A549 (cell line): ENCODE measurements around the gene RBFOX1. TPM values are rescaled to one million over a fixed set of nuclear protein-coding genes. Genes with fewer than 3 reads are reported as not detected.

ENCODE experiments used
- ATAC-seq, 2 experiments: fragments of 200-7000 bp in 1 of 2; fragments of >200 bp in 1 of 2; cut with Nextera tagmentation in 1 of 2; cut with Tn5 transposase in 1 of 2; 3 replicates each; pipeline versions ENCODE4 v1.8.0 to v1.9.1; 2018 to 2020; ENCODE audit warnings: mild to moderate bottlenecking in 1 of 2, moderate library complexity in 1 of 2
- CTCF ChIA-PET: fragments of 300-600 bp; sonication (Branson Sonifier 250); formaldehyde crosslinking; extraction: SDS; loops from one replicate; lab custom pipeline; 2021; ENCODE audit warnings: antibody characterized with exemption, inconsistent platforms; lab: Yijun Ruan, JAX
- POLR2A ChIA-PET: fragments of 350-600 bp; formaldehyde crosslinking; extraction: SDS; loops from one replicate; lab custom pipeline; 2021; ENCODE audit warnings: antibody characterized with exemption, inconsistent platforms; lab: Yijun Ruan, JAX
- DNase-seq, 2 experiments: peaks; one replicate each; pipeline versions ENCODE4 v3.0.0 to v3.0.0-alpha.2; 2011 to 2016; ENCODE audit warnings: low read depth in 1 of 2, low spot score in 1 of 2
- FAIRE-seq: peaks from 2 replicates; lab custom pipeline; 2011; peaks lifted over from hg19 to GRCh38; lab: Jason Lieb, UNC
- H3K27ac ChIP-seq, 2 experiments: fragments of >200 bp; sonication (Bioruptor Twin); formaldehyde crosslinking; 3 replicates each; pipeline ENCODE4 v1.5.1; 2016 to 2017
- H3K4me1 ChIP-seq: fragments of >200 bp; sonication (Bioruptor Twin); formaldehyde crosslinking; 3 replicates; pipeline ENCODE4 v1.6.1; 2016
- H3K4me2 ChIP-seq: fragments of >200 bp; sonication (Bioruptor Twin); formaldehyde crosslinking; 3 replicates; pipeline ENCODE4 v1.6.1; 2016
- H3K4me3 ChIP-seq: fragments of >200 bp; sonication (Bioruptor Twin); formaldehyde crosslinking; 3 replicates; pipeline ENCODE4 v1.5.1; 2016
- H3K9me3 ChIP-seq: fragments of >200 bp; sonication (Bioruptor Twin); formaldehyde crosslinking; 3 replicates; pipeline ENCODE4 v1.6.1; 2016
- BHLHE40 ChIP-seq: IDR thresholded peaks from 2 replicates; pipeline ENCODE4 v1.6.1; 2012; ENCODE audit warnings: low read depth, low read length, inconsistent platforms
- CEBPB ChIP-seq, 2 experiments: fragments of >200 bp in 1 of 2; sonication (Bioruptor Twin) in 1 of 2; formaldehyde crosslinking in 1 of 2; IDR thresholded peaks; 2 replicates each; pipeline ENCODE4 v1.6.1; 2012 to 2016
- CHD4 ChIP-seq: fragments of 200-600 bp; sonication (generic); IDR thresholded peaks from 2 replicates; pipeline ENCODE4 v1.6.1; 2016; ENCODE audit warnings: antibody characterized with exemption, mild to moderate bottlenecking, borderline replicate concordance
- FOSB ChIP-seq: fragments of 250-450 bp; sonication (Bioruptor Pico); IDR thresholded peaks from 2 replicates; pipeline ENCODE4 v1.5.0; 2020; ENCODE audit warnings: mild to moderate bottlenecking, moderate library complexity
- FOSL2 ChIP-seq, 2 experiments: fragments of 450-650 bp in 1 of 2; fragments of >200 bp in 1 of 2; sonication (Bioruptor Twin) in 1 of 2; formaldehyde crosslinking; IDR thresholded peaks; 2 replicates each; pipeline versions ENCODE4 v1.5.0 to v1.6.1; 2016 to 2020; ENCODE audit warnings: mild to moderate bottlenecking in 1 of 2, moderate library complexity in 1 of 2
- FOXS1 ChIP-seq: fragments of 250-450 bp; sonication (Bioruptor Pico); IDR thresholded peaks from 2 replicates; pipeline ENCODE4 v1.5.0; 2020; ENCODE audit warnings: mild to moderate bottlenecking, moderate library complexity
- KDM5A ChIP-seq: fragments of 200-600 bp; sonication (generic); IDR thresholded peaks from 2 replicates; pipeline ENCODE4 v1.6.1; 2016; ENCODE audit warnings: antibody characterized with exemption, mild to moderate bottlenecking
- MAFK ChIP-seq: fragments of 450-650 bp; IDR thresholded peaks from 2 replicates; pipeline ENCODE4 v1.6.1; 2014; ENCODE audit not compliant: partially characterized antibody
- MAZ ChIP-seq: fragments of 150-350 bp; IDR thresholded peaks from 2 replicates; pipeline ENCODE4 v1.6.1; 2014; ENCODE audit warnings: antibody characterized with exemption, low read depth, low read length, borderline replicate concordance
- PHF8 ChIP-seq: fragments of 200-600 bp; sonication (generic); IDR thresholded peaks from 2 replicates; pipeline ENCODE4 v1.6.1; 2016; ENCODE audit warnings: low read depth, mild to moderate bottlenecking, antibody characterized with exemption, moderate library complexity, borderline replicate concordance
- TFCP2L1 ChIP-seq: fragments of 250-450 bp; sonication (Bioruptor Pico); IDR thresholded peaks from 2 replicates; pipeline ENCODE4 v1.5.0; 2021; ENCODE audit warnings: mild to moderate bottlenecking
- ZC3H11A ChIP-seq: fragments of 450-650 bp; IDR thresholded peaks from 2 replicates; pipeline ENCODE4 v1.6.1; 2014; ENCODE audit warnings: antibody characterized with exemption, mild to moderate bottlenecking
- ZFP36 ChIP-seq: fragments of 450-650 bp; IDR thresholded peaks from 2 replicates; pipeline ENCODE4 v1.6.1; 2014; ENCODE audit warnings: borderline replicate concordance; ENCODE audit not compliant: partially characterized antibody
- WGBS: methylation state at CpG from one replicate; pipeline ENCODE4 v1.1.6; 2017; ENCODE audit errors: missing lambda C conversion rate; 5-methylcytosine and 5-hydroxymethylcytosine counted together
- polyA plus RNA-seq, 4 experiments: library from polyadenylated mRNA; depleted of rRNA in 3 of 4; stranded (reverse); fragments of >200 nt; fragmentation: RNase III in 1 of 4; extraction: RNeasy Plus Mini Kit Qiagen cat#74134 plus additional on column Dnase treatment in 1 of 4; gene quantifications; 2 replicates in 3 of 4; 3 replicates in 1 of 4; pipeline ENCODE4 v1.2.3, GENCODE V29; 2011 to 2017
- TF ChIP-seq, protein P1 (sequence below): IDR thresholded peaks from 2 replicates; pipeline ENCODE4 v1.6.1; 2012; ENCODE audit warnings: low read depth, borderline replicate concordance
- TF ChIP-seq, protein P2 (sequence below): IDR thresholded peaks from 2 replicates; pipeline ENCODE4 v1.6.1; 2012
- TF ChIP-seq, protein P3 (sequence below): fragments of 200-600 bp; sonication (generic); IDR thresholded peaks from 2 replicates; pipeline ENCODE4 v1.6.1; 2016; ENCODE audit warnings: antibody characterized with exemption, mild to moderate bottlenecking, moderate library complexity
- TF ChIP-seq, protein P4 (sequence below): IDR thresholded peaks from 2 replicates; pipeline ENCODE4 v1.6.1; 2012
- TF ChIP-seq, protein P5 (sequence below): fragments of 450-650 bp; IDR thresholded peaks from 2 replicates; pipeline ENCODE4 v1.6.1; 2014; ENCODE audit warnings: antibody characterized with exemption
- TF ChIP-seq, protein P6 (sequence below): fragments of >200 bp; sonication (Bioruptor Twin); formaldehyde crosslinking; IDR thresholded peaks from 3 replicates; pipeline ENCODE4 v1.5.1; 2016

The RBFOX1 gene
- polyA plus RNA-seq, 2 of the 4 experiments (the other 2 are of a cell fraction) = not detected

DNA sequence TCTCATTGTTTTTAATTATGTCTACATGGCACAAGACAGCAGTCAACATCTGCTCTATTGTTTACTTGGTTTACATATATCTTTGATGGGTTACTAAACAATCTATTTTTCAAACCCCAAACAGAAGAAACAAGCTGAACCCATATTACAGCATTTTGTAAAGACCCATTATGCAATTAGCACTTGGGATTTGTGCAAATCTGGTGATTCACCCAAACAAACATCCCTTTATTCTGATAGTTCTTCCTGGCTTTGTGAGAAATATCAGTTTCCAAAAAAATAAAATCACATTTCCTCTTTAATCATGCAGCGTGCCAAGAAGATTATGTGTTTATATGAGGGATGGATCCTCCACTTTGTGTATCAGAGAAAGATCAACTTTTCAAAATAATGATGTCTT is 16.8 kb upstream of the RBFOX1 start:
- POLR2A ChIA-PET = no interaction called here
- no peak for DNase-seq
- TF ChIP-seq, protein P1, sequence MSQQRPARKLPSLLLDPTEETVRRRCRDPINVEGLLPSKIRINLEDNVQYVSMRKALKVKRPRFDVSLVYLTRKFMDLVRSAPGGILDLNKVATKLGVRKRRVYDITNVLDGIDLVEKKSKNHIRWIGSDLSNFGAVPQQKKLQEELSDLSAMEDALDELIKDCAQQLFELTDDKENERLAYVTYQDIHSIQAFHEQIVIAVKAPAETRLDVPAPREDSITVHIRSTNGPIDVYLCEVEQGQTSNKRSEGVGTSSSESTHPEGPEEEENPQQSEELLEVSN = no peak
- H3K4me2 ChIP-seq = no peak overlapping the region
- H3K4me3 ChIP-seq = no peak overlapping the region
- CTCF ChIA-PET = no interaction called here
- no peaks in the 10 kb centered on the region for H3K9me3 ChIP-seq
- H3K27ac ChIP-seq = no peak overlapping the region
- no peaks in the 10 kb centered on the region for H3K4me1 ChIP-seq
- FAIRE-seq = no peak
- 4% methylated on average over 1 of the region's 1 CpG for WGBS
- no peak for ATAC-seq

DNA sequence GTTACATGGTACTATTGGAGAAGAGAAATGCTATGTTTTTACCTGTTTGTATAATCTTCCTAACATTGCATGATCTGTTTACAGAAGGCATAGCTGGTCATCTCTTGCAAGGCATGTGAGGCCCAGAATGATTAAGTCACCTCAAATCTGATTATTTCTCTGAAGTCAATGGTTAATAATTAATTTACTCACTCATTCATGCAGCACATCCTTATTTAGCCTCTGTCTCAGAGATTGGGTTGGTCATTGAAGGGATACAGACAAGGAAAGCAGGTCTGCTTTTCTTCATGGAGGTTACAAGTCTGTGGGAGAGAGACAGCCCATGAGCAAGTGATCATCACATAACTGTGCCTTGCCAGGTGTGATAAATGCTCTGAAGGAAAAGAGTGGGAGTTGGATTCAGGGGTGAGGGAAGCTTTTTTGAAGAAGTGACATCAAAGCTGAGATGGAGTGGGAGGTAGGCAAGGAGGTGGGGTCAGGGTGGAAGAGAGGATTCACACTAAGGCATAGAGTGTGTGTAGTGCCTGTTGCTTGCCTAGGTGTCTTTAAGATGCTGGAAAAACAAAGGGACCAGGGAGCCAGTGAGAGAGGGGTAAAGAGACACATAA is 16.3 kb upstream of the RBFOX1 start:
- Histone ChIP-seq H3K27ac (no peak overlapping the region), H3K4me2 (no peak overlapping the region), H3K4me1 (no peaks in the 10 kb centered on the region), H3K9me3 (no peaks in the 10 kb centered on the region), H3K4me3 (no peak overlapping the region)
- TF ChIP-seq FOSL2 (IDR thresholded peaks at IDR 0.05) (no peak), FOSL2 (CRISPR knock-in tag; IDR thresholded peaks at IDR 0.05) (no peak), BHLHE40 (no peak), CHD4 (no peak), TFCP2L1 (CRISPR knock-in tag) (no peak), FOSB (CRISPR knock-in tag) (no peak), CEBPB (IDR thresholded peaks at IDR 0.05) (no peak), PHF8 (no peak), FOXS1 (CRISPR knock-in tag) (no peak), MAFK (no peak), MAZ (no peak), ZFP36 (no peak), ZC3H11A (no peak), KDM5A (no peak)
- TF ChIP-seq, protein P2, sequence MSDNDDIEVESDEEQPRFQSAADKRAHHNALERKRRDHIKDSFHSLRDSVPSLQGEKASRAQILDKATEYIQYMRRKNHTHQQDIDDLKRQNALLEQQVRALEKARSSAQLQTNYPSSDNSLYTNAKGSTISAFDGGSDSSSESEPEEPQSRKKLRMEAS = no peak
- TF ChIP-seq, protein P3, sequence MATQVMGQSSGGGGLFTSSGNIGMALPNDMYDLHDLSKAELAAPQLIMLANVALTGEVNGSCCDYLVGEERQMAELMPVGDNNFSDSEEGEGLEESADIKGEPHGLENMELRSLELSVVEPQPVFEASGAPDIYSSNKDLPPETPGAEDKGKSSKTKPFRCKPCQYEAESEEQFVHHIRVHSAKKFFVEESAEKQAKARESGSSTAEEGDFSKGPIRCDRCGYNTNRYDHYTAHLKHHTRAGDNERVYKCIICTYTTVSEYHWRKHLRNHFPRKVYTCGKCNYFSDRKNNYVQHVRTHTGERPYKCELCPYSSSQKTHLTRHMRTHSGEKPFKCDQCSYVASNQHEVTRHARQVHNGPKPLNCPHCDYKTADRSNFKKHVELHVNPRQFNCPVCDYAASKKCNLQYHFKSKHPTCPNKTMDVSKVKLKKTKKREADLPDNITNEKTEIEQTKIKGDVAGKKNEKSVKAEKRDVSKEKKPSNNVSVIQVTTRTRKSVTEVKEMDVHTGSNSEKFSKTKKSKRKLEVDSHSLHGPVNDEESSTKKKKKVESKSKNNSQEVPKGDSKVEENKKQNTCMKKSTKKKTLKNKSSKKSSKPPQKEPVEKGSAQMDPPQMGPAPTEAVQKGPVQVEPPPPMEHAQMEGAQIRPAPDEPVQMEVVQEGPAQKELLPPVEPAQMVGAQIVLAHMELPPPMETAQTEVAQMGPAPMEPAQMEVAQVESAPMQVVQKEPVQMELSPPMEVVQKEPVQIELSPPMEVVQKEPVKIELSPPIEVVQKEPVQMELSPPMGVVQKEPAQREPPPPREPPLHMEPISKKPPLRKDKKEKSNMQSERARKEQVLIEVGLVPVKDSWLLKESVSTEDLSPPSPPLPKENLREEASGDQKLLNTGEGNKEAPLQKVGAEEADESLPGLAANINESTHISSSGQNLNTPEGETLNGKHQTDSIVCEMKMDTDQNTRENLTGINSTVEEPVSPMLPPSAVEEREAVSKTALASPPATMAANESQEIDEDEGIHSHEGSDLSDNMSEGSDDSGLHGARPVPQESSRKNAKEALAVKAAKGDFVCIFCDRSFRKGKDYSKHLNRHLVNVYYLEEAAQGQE = no peak
- TF ChIP-seq, protein P4, sequence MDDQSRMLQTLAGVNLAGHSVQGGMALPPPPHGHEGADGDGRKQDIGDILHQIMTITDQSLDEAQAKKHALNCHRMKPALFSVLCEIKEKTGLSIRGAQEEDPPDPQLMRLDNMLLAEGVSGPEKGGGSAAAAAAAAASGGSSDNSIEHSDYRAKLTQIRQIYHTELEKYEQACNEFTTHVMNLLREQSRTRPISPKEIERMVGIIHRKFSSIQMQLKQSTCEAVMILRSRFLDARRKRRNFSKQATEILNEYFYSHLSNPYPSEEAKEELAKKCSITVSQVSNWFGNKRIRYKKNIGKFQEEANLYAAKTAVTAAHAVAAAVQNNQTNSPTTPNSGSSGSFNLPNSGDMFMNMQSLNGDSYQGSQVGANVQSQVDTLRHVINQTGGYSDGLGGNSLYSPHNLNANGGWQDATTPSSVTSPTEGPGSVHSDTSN = no peak
- TF ChIP-seq, protein P5, sequence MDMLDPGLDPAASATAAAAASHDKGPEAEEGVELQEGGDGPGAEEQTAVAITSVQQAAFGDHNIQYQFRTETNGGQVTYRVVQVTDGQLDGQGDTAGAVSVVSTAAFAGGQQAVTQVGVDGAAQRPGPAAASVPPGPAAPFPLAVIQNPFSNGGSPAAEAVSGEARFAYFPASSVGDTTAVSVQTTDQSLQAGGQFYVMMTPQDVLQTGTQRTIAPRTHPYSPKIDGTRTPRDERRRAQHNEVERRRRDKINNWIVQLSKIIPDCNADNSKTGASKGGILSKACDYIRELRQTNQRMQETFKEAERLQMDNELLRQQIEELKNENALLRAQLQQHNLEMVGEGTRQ = no peak
- TF ChIP-seq, protein P6, sequence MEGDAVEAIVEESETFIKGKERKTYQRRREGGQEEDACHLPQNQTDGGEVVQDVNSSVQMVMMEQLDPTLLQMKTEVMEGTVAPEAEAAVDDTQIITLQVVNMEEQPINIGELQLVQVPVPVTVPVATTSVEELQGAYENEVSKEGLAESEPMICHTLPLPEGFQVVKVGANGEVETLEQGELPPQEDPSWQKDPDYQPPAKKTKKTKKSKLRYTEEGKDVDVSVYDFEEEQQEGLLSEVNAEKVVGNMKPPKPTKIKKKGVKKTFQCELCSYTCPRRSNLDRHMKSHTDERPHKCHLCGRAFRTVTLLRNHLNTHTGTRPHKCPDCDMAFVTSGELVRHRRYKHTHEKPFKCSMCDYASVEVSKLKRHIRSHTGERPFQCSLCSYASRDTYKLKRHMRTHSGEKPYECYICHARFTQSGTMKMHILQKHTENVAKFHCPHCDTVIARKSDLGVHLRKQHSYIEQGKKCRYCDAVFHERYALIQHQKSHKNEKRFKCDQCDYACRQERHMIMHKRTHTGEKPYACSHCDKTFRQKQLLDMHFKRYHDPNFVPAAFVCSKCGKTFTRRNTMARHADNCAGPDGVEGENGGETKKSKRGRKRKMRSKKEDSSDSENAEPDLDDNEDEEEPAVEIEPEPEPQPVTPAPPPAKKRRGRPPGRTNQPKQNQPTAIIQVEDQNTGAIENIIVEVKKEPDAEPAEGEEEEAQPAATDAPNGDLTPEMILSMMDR = no peak
- TF ChIP-seq, protein P1 = no peak
- DNase-seq (no peak), ATAC-seq (no peak), FAIRE-seq (no peak)
- ChIA-PET CTCF (no interaction called here), POLR2A (no interaction called here)
